AG04450 (cell line): ENCODE measurements around the gene COTL1. TPM values are rescaled to one million over a fixed set of nuclear protein-coding genes. Genes with fewer than 3 reads are reported as not detected.

Experiments
- CTCF ChIA-PET: fragments of 300-600, 350-600 bp; formaldehyde crosslinking; extraction: SDS; loops from one replicate; lab custom pipeline; 2022; ENCODE audit warnings: antibody characterized with exemption, inconsistent platforms; lab: Charles Lee
- POLR2A ChIA-PET: fragments of 350-600 bp; formaldehyde crosslinking; extraction: SDS; loops from one replicate; lab custom pipeline; 2021; ENCODE audit warnings: antibody characterized with exemption, inconsistent platforms; lab: Yijun Ruan, JAX
- DNase-seq: peaks from one replicate; pipeline ENCODE4 v3.0.0-alpha.2; 2011; ENCODE audit warnings: low read depth, low spot score
- H3K27ac ChIP-seq: one replicate; pipeline ENCODE4 v1.5.1; 2012; ENCODE audit warnings: low read depth, low read length, control low read depth
- H3K27me3 ChIP-seq: one replicate; pipeline ENCODE4 v1.6.0; 2012; ENCODE audit warnings: low read length; ENCODE audit not compliant: control insufficient read depth, insufficient read depth
- H3K4me3 ChIP-seq: 2 replicates; pipeline ENCODE4 v1.5.1; 2011; ENCODE audit warnings: mild to moderate bottlenecking, low read depth, low read length, control low read depth
- H3K9me3 ChIP-seq: 2 replicates; pipeline ENCODE4 v1.5.1; 2012; ENCODE audit warnings: low read length; ENCODE audit not compliant: control insufficient read depth, insufficient read depth
- CTCF ChIP-seq: IDR thresholded peaks from 2 replicates; pipeline ENCODE4 v1.5.1; 2011; ENCODE audit warnings: low read depth, low read length, control low read depth, inconsistent platforms
- polyA plus RNA-seq: library from polyadenylated mRNA; depleted of rRNA; stranded (reverse); fragments of >200 nt; gene quantifications from 2 replicates; pipeline ENCODE4 v1.2.3, GENCODE V29; 2011

Gene COTL1
- polyA plus RNA-seq, 1 experiment = 153 TPM

- no peaks in the 10 kb centered on the region for H3K9me3 ChIP-seq
- H3K4me3 ChIP-seq = no peak overlapping the region
- H3K27ac ChIP-seq = no peak overlapping the region
- DNase-seq = no peak
- no peaks in the 10 kb centered on the region for H3K27me3 ChIP-seq
- CTCF ChIA-PET = no interaction called here
- POLR2A ChIA-PET = interaction anchor here (0.9 kb wide), 1 partner anchor 327 kb away, joined by 3 read pairs; no protein-coding TSS in a partner anchor
- TF ChIP-seq CTCF = no peak
These were observed 13.2 kb upstream of the COTL1 start for GRCh38 chr16:84631153-84631466.

- no peak overlapping the region for H3K27ac ChIP-seq
- no peak for TF ChIP-seq CTCF
- POLR2A ChIA-PET = no interaction called here
- CTCF ChIA-PET = no interaction called here
- no peak overlapping the region for H3K4me3 ChIP-seq
- no peak for DNase-seq
- H3K9me3 ChIP-seq = no peaks in the 10 kb centered on the region
- H3K27me3 ChIP-seq = no peaks in the 10 kb centered on the region
These were observed 12.7 kb upstream of the COTL1 start for GRCh38 chr16:84630446-84631152.

- TF ChIP-seq CTCF = no peak
- CTCF ChIA-PET = no interaction called here
- DNase-seq = no peak
These were observed 12.1 kb upstream of the COTL1 start for GRCh38 chr16:84630009-84630408.

GRCh38 chr16:84629580-84629979 lies 11.7 kb upstream of the COTL1 start:
- Histone ChIP-seq H3K9me3 (no peaks in the 10 kb centered on the region), H3K4me3 (no peak overlapping the region), H3K27ac (no peak overlapping the region), H3K27me3 (no peaks in the 10 kb centered on the region)
- POLR2A ChIA-PET = interaction anchor here (0.7 kb wide), 1 partner anchor 20 kb away, joined by 3 read pairs; no protein-coding TSS in a partner anchor
- no peak for DNase-seq
- CTCF ChIA-PET = no interaction called here
- TF ChIP-seq CTCF = no peak

More at GRCh38 chr16:84630009-84630408, 12.1 kb upstream of the COTL1 start:
- no peaks in the 10 kb centered on the region for H3K9me3 ChIP-seq
- POLR2A ChIA-PET = interaction anchor here (0.7 kb wide), 1 partner anchor 20 kb away, joined by 3 read pairs; no protein-coding TSS in a partner anchor
- no peaks in the 10 kb centered on the region for H3K27me3 ChIP-seq
- no peak overlapping the region for H3K27ac ChIP-seq
- no peak overlapping the region for H3K4me3 ChIP-seq

GRCh38 chr16:84628226-84628731 lies 10.4 kb upstream of the COTL1 start:
- no peak for DNase-seq
- ChIA-PET CTCF (interaction anchor here (1.1 to 2.6 kb wide), 2 partner anchors 98 to 117 kb away, joined by 3 to 5 read pairs; no protein-coding TSS in a partner anchor), POLR2A (interaction anchor here (0.5 to 0.6 kb wide), 2 partner anchors 55 to 59 kb away, joined by 3 to 5 read pairs; no protein-coding TSS in a partner anchor)
- Histone ChIP-seq H3K27ac (no peak overlapping the region), H3K4me3 (no peak overlapping the region), H3K27me3 (no peaks in the 10 kb centered on the region), H3K9me3 (no peaks in the 10 kb centered on the region)
- TF ChIP-seq CTCF = no peak
